Nephron progenitor cell (in vitro differentiated cells): Measurements from ENCODE around the gene CDK5.
A peak's percentile ranks its signal among the peaks of the same experiment; 100 is the strongest.

Source experiments
- DNase-seq: peaks from one replicate; pipeline ENCODE4 v3.0.0; 2021
- H3K27ac Mint-ChIP-seq: 2 replicates; pipeline ENCODE4 v1.8.0; 2021; ENCODE audit warnings: mild to moderate bottlenecking, moderate library complexity, mixed read lengths
- H3K27me3 Mint-ChIP-seq: 2 replicates; pipeline ENCODE4 v1.8.0; 2021; ENCODE audit warnings: mild to moderate bottlenecking, low read depth, mixed read lengths; ENCODE audit not compliant: poor library complexity
- H3K36me3 Mint-ChIP-seq: 2 replicates; pipeline ENCODE4 v1.8.0; 2021; ENCODE audit warnings: low read depth, mixed read lengths
- H3K4me1 Mint-ChIP-seq: 2 replicates; pipeline ENCODE4 v1.8.0; 2021; ENCODE audit warnings: mixed read lengths
- H3K4me3 Mint-ChIP-seq: 2 replicates; pipeline ENCODE4 v1.8.0; 2021; ENCODE audit warnings: mild to moderate bottlenecking, moderate library complexity, mixed read lengths
- H3K9me3 Mint-ChIP-seq: 2 replicates; pipeline ENCODE4 v1.8.0; 2021; ENCODE audit warnings: mild to moderate bottlenecking, moderate library complexity, mixed read lengths
- CTCF ChIP-seq: fragments of 200-600 bp; sonication (generic); IDR thresholded peaks from 2 replicates; pipeline ENCODE4 v1.5.0; 2021; ENCODE audit warnings: antibody characterized with exemption

The CDK5 gene

DNA sequence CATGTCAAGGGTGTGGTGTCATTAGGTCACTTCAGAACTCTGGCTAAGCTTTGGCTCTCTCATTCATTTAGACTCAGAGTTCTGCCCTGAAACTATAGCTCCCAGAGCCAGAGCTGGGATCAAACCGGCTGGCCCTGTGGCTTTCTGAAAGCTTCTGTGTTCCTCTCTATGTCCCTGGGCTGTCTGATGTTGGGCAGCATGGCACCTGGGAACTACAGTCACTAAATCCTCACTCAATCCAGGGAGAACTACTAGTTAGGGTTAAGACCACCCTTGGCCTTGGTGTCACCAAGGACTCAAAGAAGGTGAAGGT is 46.6 kb downstream of the CDK5 start:
- Mint-ChIP-seq H3K36me3 (peaks cover 11% of the 10 kb centered on the region), H3K27me3 (peaks cover 14% of the 10 kb centered on the region), H3K4me1 (peaks cover 66% of the 10 kb centered on the region), H3K27ac (no peak overlapping the region), H3K9me3 (no peaks in the 10 kb centered on the region), H3K4me3 (peak overlapping the region; percentile 72)
- no peak for TF ChIP-seq CTCF
- DNase-seq: no peak

DNA sequence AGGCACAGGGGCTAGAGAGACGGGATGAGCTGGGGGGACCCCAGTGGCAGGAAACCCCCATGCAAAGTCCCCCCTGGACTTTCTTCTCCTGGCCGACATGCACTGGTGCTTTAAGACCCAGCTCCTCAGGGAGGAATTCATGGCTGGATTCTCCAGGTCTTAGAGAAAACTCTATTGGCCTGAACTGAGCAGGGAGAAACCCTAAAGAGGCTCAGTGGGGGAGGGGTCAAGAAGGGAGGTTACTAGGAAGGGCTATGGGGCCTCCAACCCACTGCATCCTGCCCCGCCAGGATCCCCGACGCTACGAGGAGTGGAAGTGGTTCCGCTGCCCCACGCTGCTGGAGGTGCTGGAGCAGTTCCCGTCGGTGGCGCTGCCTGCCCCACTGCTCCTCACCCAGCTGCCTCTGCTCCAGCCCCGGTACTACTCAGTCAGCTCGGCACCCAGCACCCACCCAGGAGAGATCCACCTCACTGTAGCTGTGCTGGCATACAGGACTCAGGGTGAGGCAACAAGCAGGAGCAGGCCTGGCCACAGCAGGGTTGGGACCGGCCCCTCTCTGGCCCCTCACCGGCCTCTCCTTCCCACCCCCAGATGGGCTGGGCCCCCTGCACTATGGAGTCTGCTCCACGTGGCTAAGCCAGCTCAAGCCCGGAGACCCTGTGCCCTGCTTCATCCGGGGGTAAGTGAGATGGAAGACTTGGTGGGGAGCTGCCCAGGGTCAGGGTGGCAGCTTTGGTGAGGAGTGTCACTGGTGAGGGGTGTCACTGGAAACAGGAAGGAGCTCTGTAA is 47.2 kb downstream of the CDK5 start:
- Mint-ChIP-seq H3K27me3 (peaks cover 18% of the 10 kb centered on the region), H3K4me1 (peaks cover 69% of the 10 kb centered on the region), H3K27ac (no peak overlapping the region), H3K4me3 (peak overlapping the region; percentile 72), H3K36me3 (peaks cover 10% of the 10 kb centered on the region), H3K9me3 (no peaks in the 10 kb centered on the region)
- DNase-seq: peak; percentile 54
- TF ChIP-seq CTCF: no peak

DNA sequence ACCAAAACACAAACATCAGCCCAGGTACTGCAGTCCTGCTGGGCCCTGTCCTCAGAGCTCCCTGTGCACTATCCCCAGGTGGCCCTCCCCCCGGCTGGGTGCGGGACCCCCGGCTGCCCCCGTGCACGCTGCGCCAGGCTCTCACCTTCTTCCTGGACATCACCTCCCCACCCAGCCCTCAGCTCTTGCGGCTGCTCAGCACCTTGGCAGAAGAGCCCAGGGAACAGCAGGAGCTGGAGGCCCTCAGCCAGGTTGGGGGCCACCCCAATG is 47.7 kb downstream of the CDK5 start:
- peaks cover 16% of the 10 kb centered on the region for H3K27me3 Mint-ChIP-seq
- peaks cover 4% of the 10 kb centered on the region for H3K36me3 Mint-ChIP-seq
- peak overlapping the region; percentile 72 for H3K4me3 Mint-ChIP-seq
- no peaks in the 10 kb centered on the region for H3K9me3 Mint-ChIP-seq
- H3K4me1 Mint-ChIP-seq: peaks cover 64% of the 10 kb centered on the region
- no peak for DNase-seq
- H3K27ac Mint-ChIP-seq: no peak overlapping the region
- TF ChIP-seq CTCF: no peak

DNA sequence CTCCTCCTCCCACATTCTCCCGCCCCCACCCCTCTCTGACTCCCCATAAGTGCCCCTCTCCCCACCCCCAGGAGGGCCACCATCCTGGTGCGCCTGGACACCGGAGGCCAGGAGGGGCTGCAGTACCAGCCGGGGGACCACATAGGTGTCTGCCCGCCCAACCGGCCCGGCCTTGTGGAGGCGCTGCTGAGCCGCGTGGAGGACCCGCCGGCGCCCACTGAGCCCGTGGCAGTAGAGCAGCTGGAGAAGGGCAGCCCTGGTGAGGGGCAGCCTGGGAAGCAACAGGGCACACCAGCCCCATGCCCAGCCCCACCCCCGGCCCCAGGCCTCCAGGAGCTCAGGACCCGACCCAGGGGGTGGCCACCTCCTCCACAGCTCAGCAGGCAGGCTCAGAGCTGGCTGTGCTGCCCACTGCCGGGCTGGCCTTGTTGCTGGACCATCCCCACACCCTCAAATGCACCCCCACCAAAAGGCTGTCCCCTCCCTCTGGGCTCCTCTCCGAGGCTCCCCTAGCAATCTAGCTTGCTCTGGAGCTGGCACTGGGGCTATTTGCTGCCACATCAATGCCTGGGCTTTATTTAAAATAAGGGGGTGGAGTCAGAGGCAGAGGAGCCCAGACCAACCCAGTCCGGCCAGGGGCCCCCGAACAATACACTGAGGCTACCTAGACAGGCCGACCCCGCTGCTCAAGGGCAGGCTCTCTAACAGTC is 48.2 kb downstream of the CDK5 start:
- Mint-ChIP-seq H3K4me3 (no peak overlapping the region), H3K27me3 (peaks cover 15% of the 10 kb centered on the region), H3K4me1 (peaks cover 64% of the 10 kb centered on the region), H3K9me3 (no peaks in the 10 kb centered on the region), H3K27ac (no peak overlapping the region), H3K36me3 (peaks cover 4% of the 10 kb centered on the region)
- no peak for DNase-seq
- no peak for TF ChIP-seq CTCF

DNA sequence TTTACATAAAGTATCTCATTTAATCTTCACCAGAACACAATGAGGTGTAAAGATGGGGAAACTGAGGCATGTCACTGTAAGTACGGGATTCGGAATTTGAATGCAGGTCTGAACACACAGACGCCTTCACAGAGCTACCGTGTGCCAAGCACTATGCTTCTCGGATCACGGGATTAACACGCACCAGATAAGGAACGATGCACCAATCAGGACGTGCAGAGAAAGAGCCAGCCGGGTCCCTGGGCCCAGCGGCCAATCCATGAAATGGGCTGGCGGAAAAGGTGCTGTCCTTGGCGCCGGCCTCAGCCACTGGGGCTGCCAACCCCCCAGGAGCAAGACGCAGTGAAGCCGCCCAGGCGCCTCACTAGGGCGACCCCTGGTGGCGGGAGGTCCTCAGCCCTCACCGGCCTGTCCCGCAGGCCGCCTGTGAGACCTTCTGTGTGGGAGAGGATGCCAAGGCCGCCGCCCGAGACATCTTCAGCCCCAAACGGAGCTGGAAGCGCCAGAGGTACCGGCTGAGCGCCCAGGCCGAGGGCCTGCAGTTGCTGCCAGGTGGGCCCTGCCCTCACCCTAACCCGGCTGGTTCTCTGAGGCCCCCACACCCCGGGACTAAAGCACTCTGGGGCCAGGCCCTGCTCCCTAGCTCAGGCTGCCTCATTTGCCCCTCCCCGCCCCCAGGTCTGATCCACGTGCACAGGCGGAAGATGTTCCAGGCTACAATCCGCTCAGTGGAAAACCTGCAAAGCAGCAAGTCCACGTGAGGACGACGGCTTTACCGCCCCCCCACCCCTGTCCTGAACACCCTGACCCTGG is 49.0 kb downstream of the CDK5 start:
- Mint-ChIP-seq H3K9me3 (no peaks in the 10 kb centered on the region), H3K4me1 (peaks cover 57% of the 10 kb centered on the region), H3K27ac (no peak overlapping the region), H3K4me3 (peak overlapping the region; percentile 60), H3K27me3 (peaks cover 15% of the 10 kb centered on the region), H3K36me3 (no peaks in the 10 kb centered on the region)
- peak; percentile 74 for TF ChIP-seq CTCF
- DNase-seq: peak; percentile 77
